ENCODE data around the gene CPXM2. TPM values are rescaled to one million over a fixed set of nuclear protein-coding genes. Genes with fewer than 3 reads are reported as not detected.

The CPXM2 gene
- total and polyA plus RNA-seq, 10 of the 15 experiments (the other 5 are each of a cell fraction or from before 2014, with no cell fraction given): 0.08 to 1.1 (median 0.58) TPM

DNA sequence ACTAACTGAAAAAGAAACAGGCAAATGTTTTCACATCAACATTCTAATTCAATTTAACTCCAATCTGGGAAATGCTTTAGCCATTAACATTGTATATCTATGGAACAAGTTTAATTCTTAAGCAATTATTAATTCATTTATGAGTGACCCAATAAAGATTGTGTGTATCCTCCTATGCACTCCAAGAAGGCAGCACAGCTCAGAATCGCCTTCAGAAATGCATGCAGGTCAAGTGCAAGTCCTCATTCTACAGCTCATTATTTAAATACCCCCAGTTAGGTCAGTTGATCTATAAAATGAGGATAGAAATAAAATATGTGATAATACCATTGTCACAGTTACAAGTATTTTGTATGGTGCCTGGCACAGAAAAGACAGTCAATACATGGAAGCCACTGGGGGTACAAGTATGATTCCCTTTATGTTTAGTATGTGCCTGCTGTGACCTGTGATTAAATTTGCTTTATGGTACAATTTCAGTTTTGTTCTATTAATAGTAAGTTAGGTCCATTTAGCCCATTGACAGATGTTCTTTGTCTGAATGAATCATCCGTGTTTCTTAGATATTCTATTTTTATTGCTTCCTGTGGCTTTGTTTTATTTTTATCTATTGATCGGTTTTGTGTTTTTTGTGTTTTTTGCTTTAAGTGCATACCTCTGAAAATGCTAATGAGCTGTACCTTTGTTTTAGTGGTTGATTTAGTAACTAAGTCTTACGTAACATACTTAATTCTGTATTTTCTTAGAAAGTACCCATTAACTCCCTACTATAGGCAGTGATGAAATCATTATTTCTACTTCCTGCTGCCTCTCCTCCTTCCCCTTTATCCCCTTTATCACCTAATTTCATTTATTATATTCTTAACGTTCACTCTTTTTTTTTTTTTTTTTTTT lies 42.8 kb downstream of the CPXM2 start (continued):
- TF ChIP-seq PRDM15 (CRISPR knock-in tag; IDR thresholded peaks at IDR 0.05) (no peak), TAF1 (IDR thresholded peaks at IDR 0.05; ENCODE audit: borderline replicate concordance, low read depth, low read length) (no peak), KAT2A (conservative IDR thresholded peaks at IDR 0.05; ENCODE audit: control insufficient read depth, low read depth, low read length) (no peak), NFYA (IDR thresholded peaks at IDR 0.05; ENCODE audit: borderline replicate concordance, low read depth, low read length) (no peak), JUNB (IDR thresholded peaks at IDR 0.05) (peak; percentile 80), SMAD1 (IDR thresholded peaks at IDR 0.05; ENCODE audit: low read depth, partially characterized antibody) (peak; percentile 57), MTA2 (IDR thresholded peaks at IDR 0.05; ENCODE audit: low read depth) (peak; percentile 98), SP1 (IDR thresholded peaks at IDR 0.05; ENCODE audit: low read depth, low read length) (no peak), SMAD5 (IDR thresholded peaks at IDR 0.05; ENCODE audit: low read depth) (no peak), E2F4 (IDR thresholded peaks at IDR 0.05; ENCODE audit: low read depth, low read length) (no peak), BCL3 (IDR thresholded peaks at IDR 0.05; ENCODE audit: borderline replicate concordance, insufficient read depth, low read depth, low read length, poor library complexity, severe bottlenecking) (no peak), ATF3 (IDR thresholded peaks at IDR 0.05; ENCODE audit: borderline replicate concordance, extremely low read depth, low read depth, low read length) (no peak), RUNX3 (IDR thresholded peaks at IDR 0.05; ENCODE audit: low read length) (peak; percentile 92), NFIC (IDR thresholded peaks at IDR 0.05; ENCODE audit: low read depth, low read length) (peak; percentile 96), HDAC6 (IDR thresholded peaks at IDR 0.05; ENCODE audit: unreplicated experiment) (no peak), FOS (IDR thresholded peaks at IDR 0.05; ENCODE audit: borderline replicate concordance, extremely low read depth, insufficient read length) (no peak), MXI1 (IDR thresholded peaks at IDR 0.05; ENCODE audit: low read depth, low read length) (no peak), EZH2 (IDR thresholded peaks at IDR 0.05; ENCODE audit: borderline replicate concordance, control insufficient read depth, low read depth, low read length) (no peak), CBFB (IDR thresholded peaks at IDR 0.05; ENCODE audit: low read depth) (peak; percentile 71), TBL1XR1 (IDR thresholded peaks at IDR 0.05; ENCODE audit: low read depth, low read length) (peak; percentile 83; the same call in 1 of the 2 replicates)
- TF ChIP-seq, protein P1, sequence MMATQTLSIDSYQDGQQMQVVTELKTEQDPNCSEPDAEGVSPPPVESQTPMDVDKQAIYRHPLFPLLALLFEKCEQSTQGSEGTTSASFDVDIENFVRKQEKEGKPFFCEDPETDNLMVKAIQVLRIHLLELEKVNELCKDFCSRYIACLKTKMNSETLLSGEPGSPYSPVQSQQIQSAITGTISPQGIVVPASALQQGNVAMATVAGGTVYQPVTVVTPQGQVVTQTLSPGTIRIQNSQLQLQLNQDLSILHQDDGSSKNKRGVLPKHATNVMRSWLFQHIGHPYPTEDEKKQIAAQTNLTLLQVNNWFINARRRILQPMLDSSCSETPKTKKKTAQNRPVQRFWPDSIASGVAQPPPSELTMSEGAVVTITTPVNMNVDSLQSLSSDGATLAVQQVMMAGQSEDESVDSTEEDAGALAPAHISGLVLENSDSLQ (IDR thresholded peaks at IDR 0.05): peak; percentile 64
